Neural cell (in vitro differentiated cells): ENCODE measurements around the gene APOC3. TPM values are rescaled to one million over a fixed set of nuclear protein-coding genes. Genes with fewer than 3 reads are reported as not detected.

Experiments
- H2AFZ ChIP-seq: fragments of 200-600, 300-800 bp; sonication (generic), shearing (Covaris generic); 2 replicates; pipeline ENCODE4 v1.6.0; 2014; ENCODE audit warnings: low read depth, mild to moderate bottlenecking, antibody characterized with exemption, low read length, moderate library complexity
- H3F3A ChIP-seq: fragments of 200-600 bp; shearing (Covaris generic); 2 replicates; pipeline ENCODE4 v1.6.1; 2016; ENCODE audit warnings: mild to moderate bottlenecking, moderate library complexity, mixed read lengths, antibody characterized with exemption, low read length; ENCODE audit not compliant: insufficient read depth, poor library complexity, severe bottlenecking
- H3K27ac ChIP-seq: fragments of 200-600, 300-800 bp; sonication (generic), shearing (Covaris generic); 2 replicates; pipeline ENCODE4 v1.5.1; 2014; ENCODE audit warnings: mild to moderate bottlenecking, low read length, moderate library complexity
- H3K27me3 ChIP-seq: fragments of 300-800, 200-600 bp; sonication (generic), shearing (Covaris generic); 2 replicates; pipeline ENCODE4 v1.6.0; 2014; ENCODE audit warnings: mild to moderate bottlenecking, low read depth, low read length, moderate library complexity; ENCODE audit not compliant: insufficient read depth
- H3K36me3 ChIP-seq: fragments of 300-800, 200-600 bp; sonication (generic), shearing (Covaris generic); 2 replicates; pipeline ENCODE4 v1.5.1; 2014; ENCODE audit warnings: mild to moderate bottlenecking, antibody characterized with exemption, low read length, moderate library complexity; ENCODE audit not compliant: insufficient read depth
- H3K4me2 ChIP-seq: fragments of 300-800, 200-600 bp; sonication (generic), shearing (Covaris generic); 2 replicates; pipeline ENCODE4 v1.6.0; 2014; ENCODE audit warnings: mild to moderate bottlenecking, low read length
- H3K4me3 ChIP-seq: fragments of 300-800, 200-600 bp; sonication (generic), shearing (Covaris generic); 2 replicates; pipeline ENCODE4 v1.5.1; 2014; ENCODE audit warnings: mild to moderate bottlenecking, low read length, moderate library complexity
- H3K79me2 ChIP-seq: fragments of 200-600 bp; shearing (Covaris generic); replicated peaks from 2 replicates; pipeline ENCODE4 v1.6.0; 2014; ENCODE audit warnings: mild to moderate bottlenecking, low read length, moderate library complexity; ENCODE audit not compliant: insufficient read depth
- H3K9ac ChIP-seq: fragments of 300-800, 200-600 bp; sonication (generic), shearing (Covaris generic); 2 replicates; pipeline ENCODE4 v1.6.1; 2016; ENCODE audit warnings: mild to moderate bottlenecking, low read length, mixed read lengths
- H3K9me2 ChIP-seq: fragments of 200-600 bp; shearing (Covaris generic); 2 replicates; pipeline ENCODE4 v1.6.1; 2016; ENCODE audit warnings: mild to moderate bottlenecking, low read length, mixed read lengths; ENCODE audit not compliant: insufficient read depth
- H3K9me3 ChIP-seq: fragments of 200-600, 300-800 bp; sonication (generic), shearing (Covaris generic); 2 replicates; pipeline ENCODE4 v1.6.1; 2016; ENCODE audit warnings: mild to moderate bottlenecking, mixed run types, low read length, moderate library complexity, mixed read lengths
- H4K20me1 ChIP-seq: fragments of 200-600 bp; shearing (Covaris generic); 2 replicates; pipeline ENCODE4 v1.6.1; 2016; ENCODE audit warnings: mild to moderate bottlenecking, mixed run types; ENCODE audit not compliant: insufficient read depth
- EP300 ChIP-seq: fragments of 450-650 bp; conservative IDR thresholded peaks from 2 replicates; pipeline ENCODE4 v1.6.1; 2014; ENCODE audit warnings: antibody characterized with exemption, mild to moderate bottlenecking, moderate library complexity; ENCODE audit not compliant: poor library complexity, severe bottlenecking
- EZH2 ChIP-seq: fragments of 200-600, 300-800 bp; shearing (Covaris generic), sonication (generic); IDR thresholded peaks from 2 replicates; pipeline ENCODE4 v1.6.1; 2014; ENCODE audit warnings: antibody characterized with exemption, low read length, borderline replicate concordance, mild to moderate bottlenecking; ENCODE audit not compliant: insufficient read depth, poor library complexity, severe bottlenecking
- MXI1 ChIP-seq: fragments of 450-650 bp; conservative IDR thresholded peaks from 2 replicates; pipeline ENCODE4 v1.6.1; 2014; ENCODE audit warnings: antibody characterized with exemption, mild to moderate bottlenecking; ENCODE audit not compliant: poor library complexity, severe bottlenecking
- POLR2AphosphoS5 ChIP-seq: IDR thresholded peaks from 2 replicates; pipeline ENCODE4 v1.6.1; 2012
- RAD21 ChIP-seq: fragments of 450-650 bp; conservative IDR thresholded peaks from 2 replicates; pipeline ENCODE4 v1.6.1; 2014; ENCODE audit warnings: antibody characterized with exemption, mild to moderate bottlenecking, moderate library complexity
- SMC3 ChIP-seq: fragments of 450-650 bp; conservative IDR thresholded peaks from 2 replicates; pipeline ENCODE4 v1.6.1; 2014; ENCODE audit warnings: antibody characterized with exemption, mild to moderate bottlenecking, moderate library complexity; ENCODE audit not compliant: poor library complexity
- TAF1 ChIP-seq: IDR thresholded peaks from 2 replicates; pipeline ENCODE4 v1.6.1; 2012; ENCODE audit warnings: low read depth
- polyA plus RNA-seq: library from polyadenylated mRNA; depleted of rRNA; stranded (reverse); fragments of >200 nt; gene quantifications from 2 replicates; pipeline ENCODE4 v1.2.3, GENCODE V29; 2014
- TF ChIP-seq, protein P1 (sequence below): IDR thresholded peaks from 2 replicates; pipeline ENCODE4 v1.6.1; 2012; ENCODE audit warnings: borderline replicate concordance
- TF ChIP-seq, protein P2 (sequence below): fragments of 450-650 bp; IDR thresholded peaks from 2 replicates; pipeline ENCODE4 v1.5.1; 2014; ENCODE audit warnings: antibody characterized with exemption, mild to moderate bottlenecking, moderate library complexity; ENCODE audit not compliant: poor library complexity, severe bottlenecking

The APOC3 gene
- polyA plus RNA-seq, 1 donor from 2014 or later = not detected

DNA sequence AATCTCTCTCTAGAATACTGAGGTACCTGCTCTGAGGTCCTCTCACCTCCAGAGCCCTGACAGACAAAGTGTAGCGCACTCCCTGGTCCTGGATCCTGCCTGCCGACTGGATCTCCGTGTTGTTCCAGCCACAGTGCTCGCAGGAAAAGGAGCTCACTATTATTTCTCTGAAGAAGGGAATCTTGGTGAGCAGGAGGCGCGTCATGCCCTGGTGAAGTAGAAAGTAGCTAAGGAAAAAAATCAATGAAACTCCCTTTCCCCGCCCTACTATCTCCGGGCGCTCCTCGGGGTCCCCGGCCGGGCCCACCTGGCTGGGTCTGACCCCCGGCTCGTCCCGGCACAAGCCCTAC, 42.3 kb upstream of the APOC3 start:
- no peaks in the 10 kb centered on the region for H3K36me3 ChIP-seq

DNA sequence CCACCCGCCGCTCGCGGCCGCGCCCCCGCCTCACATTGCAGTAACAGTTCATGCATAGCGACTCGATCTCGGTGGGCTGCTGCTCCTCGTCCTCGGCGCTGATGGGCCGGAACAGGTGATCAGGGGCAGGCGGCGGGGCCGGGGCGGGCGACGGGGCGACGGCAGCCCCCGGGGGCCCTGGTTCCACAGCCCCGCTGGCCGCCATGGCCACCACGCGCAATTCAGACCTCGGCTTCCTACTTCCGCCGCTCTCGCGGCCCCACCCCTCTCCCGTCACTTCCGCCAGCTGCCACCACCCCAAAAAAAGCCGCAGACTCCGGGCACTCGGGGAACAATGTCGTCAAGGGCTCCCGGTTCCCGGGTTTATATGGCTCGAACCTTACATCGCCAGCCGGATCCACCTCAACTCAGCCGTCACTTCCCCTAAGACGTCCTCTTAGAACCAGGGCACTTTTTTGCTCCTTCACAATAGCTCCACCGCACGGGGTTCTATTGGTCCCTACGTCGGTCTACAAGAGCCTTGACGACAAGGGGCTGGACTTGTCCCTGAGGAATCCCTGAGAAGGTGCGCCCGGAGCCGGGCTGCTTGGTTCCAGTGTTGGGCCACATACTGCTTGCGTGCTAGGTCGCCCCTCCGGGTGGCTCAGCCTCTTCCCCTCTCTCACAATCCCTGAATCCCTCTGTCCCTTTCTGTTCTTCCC, 41.8 kb upstream of the APOC3 start, which contains the start of gene ZPR1:
TSS of gene ZPR1 (minus strand) at position 238 of the 701 bp plus-strand sequence. CDS start at position 205, 33 bp downstream.
- H3K9me2 ChIP-seq = no peaks in the 10 kb centered on the region
- peak within 1 kb of the TSS; percentile 82 for H3K9ac ChIP-seq
- peaks cover 12% of the 10 kb centered on the region for H3K79me2 ChIP-seq
- H2AFZ ChIP-seq = peak within 1 kb of the TSS; percentile 97
- H3K4me3 ChIP-seq = peak within 1 kb of the TSS; percentile 91
- H3F3A ChIP-seq = no peaks in the 10 kb centered on the region
- H3K36me3 ChIP-seq = no peaks in the 10 kb centered on the region
- H3K9me3 ChIP-seq = no peaks in the 10 kb centered on the region
- no peaks in the 10 kb centered on the region for H3K27me3 ChIP-seq
- H3K27ac ChIP-seq = peak within 1 kb of the TSS; percentile 81
- H4K20me1 ChIP-seq = no peaks in the 10 kb centered on the region
- H3K4me2 ChIP-seq = peak within 1 kb of the TSS; percentile 99
- TF ChIP-seq EZH2 = no peak
- no peak for TF ChIP-seq SMC3
- TF ChIP-seq EP300 = peak; percentile 48
- TF ChIP-seq, protein P1, sequence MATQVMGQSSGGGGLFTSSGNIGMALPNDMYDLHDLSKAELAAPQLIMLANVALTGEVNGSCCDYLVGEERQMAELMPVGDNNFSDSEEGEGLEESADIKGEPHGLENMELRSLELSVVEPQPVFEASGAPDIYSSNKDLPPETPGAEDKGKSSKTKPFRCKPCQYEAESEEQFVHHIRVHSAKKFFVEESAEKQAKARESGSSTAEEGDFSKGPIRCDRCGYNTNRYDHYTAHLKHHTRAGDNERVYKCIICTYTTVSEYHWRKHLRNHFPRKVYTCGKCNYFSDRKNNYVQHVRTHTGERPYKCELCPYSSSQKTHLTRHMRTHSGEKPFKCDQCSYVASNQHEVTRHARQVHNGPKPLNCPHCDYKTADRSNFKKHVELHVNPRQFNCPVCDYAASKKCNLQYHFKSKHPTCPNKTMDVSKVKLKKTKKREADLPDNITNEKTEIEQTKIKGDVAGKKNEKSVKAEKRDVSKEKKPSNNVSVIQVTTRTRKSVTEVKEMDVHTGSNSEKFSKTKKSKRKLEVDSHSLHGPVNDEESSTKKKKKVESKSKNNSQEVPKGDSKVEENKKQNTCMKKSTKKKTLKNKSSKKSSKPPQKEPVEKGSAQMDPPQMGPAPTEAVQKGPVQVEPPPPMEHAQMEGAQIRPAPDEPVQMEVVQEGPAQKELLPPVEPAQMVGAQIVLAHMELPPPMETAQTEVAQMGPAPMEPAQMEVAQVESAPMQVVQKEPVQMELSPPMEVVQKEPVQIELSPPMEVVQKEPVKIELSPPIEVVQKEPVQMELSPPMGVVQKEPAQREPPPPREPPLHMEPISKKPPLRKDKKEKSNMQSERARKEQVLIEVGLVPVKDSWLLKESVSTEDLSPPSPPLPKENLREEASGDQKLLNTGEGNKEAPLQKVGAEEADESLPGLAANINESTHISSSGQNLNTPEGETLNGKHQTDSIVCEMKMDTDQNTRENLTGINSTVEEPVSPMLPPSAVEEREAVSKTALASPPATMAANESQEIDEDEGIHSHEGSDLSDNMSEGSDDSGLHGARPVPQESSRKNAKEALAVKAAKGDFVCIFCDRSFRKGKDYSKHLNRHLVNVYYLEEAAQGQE = peak; percentile 79
- TF ChIP-seq, protein P2, sequence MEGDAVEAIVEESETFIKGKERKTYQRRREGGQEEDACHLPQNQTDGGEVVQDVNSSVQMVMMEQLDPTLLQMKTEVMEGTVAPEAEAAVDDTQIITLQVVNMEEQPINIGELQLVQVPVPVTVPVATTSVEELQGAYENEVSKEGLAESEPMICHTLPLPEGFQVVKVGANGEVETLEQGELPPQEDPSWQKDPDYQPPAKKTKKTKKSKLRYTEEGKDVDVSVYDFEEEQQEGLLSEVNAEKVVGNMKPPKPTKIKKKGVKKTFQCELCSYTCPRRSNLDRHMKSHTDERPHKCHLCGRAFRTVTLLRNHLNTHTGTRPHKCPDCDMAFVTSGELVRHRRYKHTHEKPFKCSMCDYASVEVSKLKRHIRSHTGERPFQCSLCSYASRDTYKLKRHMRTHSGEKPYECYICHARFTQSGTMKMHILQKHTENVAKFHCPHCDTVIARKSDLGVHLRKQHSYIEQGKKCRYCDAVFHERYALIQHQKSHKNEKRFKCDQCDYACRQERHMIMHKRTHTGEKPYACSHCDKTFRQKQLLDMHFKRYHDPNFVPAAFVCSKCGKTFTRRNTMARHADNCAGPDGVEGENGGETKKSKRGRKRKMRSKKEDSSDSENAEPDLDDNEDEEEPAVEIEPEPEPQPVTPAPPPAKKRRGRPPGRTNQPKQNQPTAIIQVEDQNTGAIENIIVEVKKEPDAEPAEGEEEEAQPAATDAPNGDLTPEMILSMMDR = peak; percentile 26
- peak; percentile 80 for TF ChIP-seq TAF1
- TF ChIP-seq RAD21 = peak; percentile 21
- peak; percentile 96 for TF ChIP-seq MXI1
- TF ChIP-seq POLR2AphosphoS5 = peak; percentile 93

More for the DNA sequence above, 42.3 kb upstream of the APOC3 start:
- H3K9me2 ChIP-seq = no peaks in the 10 kb centered on the region
- H3K4me2 ChIP-seq = peak overlapping the region; percentile 99
- H4K20me1 ChIP-seq = no peaks in the 10 kb centered on the region
- H3K4me3 ChIP-seq = peak overlapping the region; percentile 91
- H3K27me3 ChIP-seq = no peaks in the 10 kb centered on the region
- peak overlapping the region; percentile 41 for H3K27ac ChIP-seq
- TF ChIP-seq RAD21 (no peak), POLR2AphosphoS5 (no peak), TAF1 (no peak), EP300 (no peak), SMC3 (no peak), EZH2 (no peak), MXI1 (no peak)
- TF ChIP-seq, protein P2 = no peak
- TF ChIP-seq, protein P1 = no peak
- no peaks in the 10 kb centered on the region for H3K9me3 ChIP-seq
- peak overlapping the region; percentile 82 for H3K9ac ChIP-seq
- peaks cover 12% of the 10 kb centered on the region for H3K79me2 ChIP-seq
- peak overlapping the region; percentile 97 for H2AFZ ChIP-seq
- no peaks in the 10 kb centered on the region for H3F3A ChIP-seq
